SK-N-SH treated with all-trans-retinoic acid at 6 μM for 48 hours (cell line): ENCODE data around the gene ALDH3A1.

ENCODE experiments used
- ATAC-seq: fragments of 200-7000 bp; cut with Tn5 transposase; 3 replicates; pipeline ENCODE4 v1.9.1; 2020; ENCODE audit warnings: mild to moderate bottlenecking, moderate library complexity
- CSDC2 ChIP-seq: fragments of 250-450 bp; sonication (Bioruptor Pico); IDR thresholded peaks from 2 replicates; pipeline ENCODE4 v1.5.0; 2020; ENCODE audit warnings: mild to moderate bottlenecking, moderate library complexity
- ESRRG ChIP-seq: fragments of 250-450 bp; sonication (Bioruptor Pico); IDR thresholded peaks from 2 replicates; pipeline ENCODE4 v1.6.1; 2021; ENCODE audit warnings: mild to moderate bottlenecking
- PPARA ChIP-seq: fragments of 250-450 bp; sonication (Bioruptor Pico); IDR thresholded peaks from 2 replicates; pipeline ENCODE4 v1.5.0; 2020; ENCODE audit warnings: mild to moderate bottlenecking, borderline replicate concordance
- TOX ChIP-seq: fragments of 250-450 bp; sonication (Bioruptor Pico); IDR thresholded peaks from 2 replicates; pipeline ENCODE4 v1.8.0; 2021; ENCODE audit warnings: mild to moderate bottlenecking, moderate library complexity, borderline replicate concordance
- ZC3H10 ChIP-seq: fragments of 250-450 bp; sonication (Bioruptor Pico); IDR thresholded peaks from 2 replicates; pipeline ENCODE4 v1.5.1; 2021; ENCODE audit warnings: mild to moderate bottlenecking, moderate library complexity
- ZFP3 ChIP-seq: fragments of 250-450 bp; sonication (Bioruptor Pico); IDR thresholded peaks from 2 replicates; pipeline ENCODE4 v1.5.0; 2020; ENCODE audit warnings: mild to moderate bottlenecking, moderate library complexity
- ZFP30 ChIP-seq: fragments of 450-650 bp; formaldehyde crosslinking; IDR thresholded peaks from 2 replicates; pipeline ENCODE4 v1.5.0; 2022; ENCODE audit warnings: mild to moderate bottlenecking, moderate library complexity
- ZNF565 ChIP-seq: fragments of 450-650 bp; formaldehyde crosslinking; conservative IDR thresholded peaks from 2 replicates; pipeline ENCODE4 v1.5.0; 2020; ENCODE audit warnings: low read depth, mild to moderate bottlenecking, moderate library complexity
- ZNF70 ChIP-seq: fragments of 450-650 bp; formaldehyde crosslinking; IDR thresholded peaks from 2 replicates; pipeline ENCODE4 v1.5.0; 2020; ENCODE audit warnings: mild to moderate bottlenecking, moderate library complexity
- ZNF8 ChIP-seq: fragments of 450-650 bp; formaldehyde crosslinking; IDR thresholded peaks from 2 replicates; pipeline ENCODE4 v1.5.0; 2020; ENCODE audit warnings: mild to moderate bottlenecking, moderate library complexity
- TF ChIP-seq, protein P1 (sequence below): fragments of 250-450 bp; sonication (Bioruptor Pico); IDR thresholded peaks from 2 replicates; pipeline ENCODE4 v1.5.1; 2020; ENCODE audit warnings: low read depth, mild to moderate bottlenecking, moderate library complexity
- TF ChIP-seq, protein P2 (sequence below): fragments of 250-450 bp; sonication (Bioruptor Pico); IDR thresholded peaks from 2 replicates; pipeline ENCODE4 v1.8.0; 2020; ENCODE audit warnings: mild to moderate bottlenecking, moderate library complexity, borderline replicate concordance
- TF ChIP-seq, protein P3 (sequence below): fragments of 250-450 bp; sonication (Bioruptor Pico); IDR thresholded peaks from 2 replicates; pipeline ENCODE4 v1.5.1; 2021; ENCODE audit warnings: mild to moderate bottlenecking, moderate library complexity
- TF ChIP-seq, protein P4 (sequence below): fragments of 250-450 bp; sonication (Bioruptor Pico); IDR thresholded peaks from 2 replicates; pipeline ENCODE4 v1.8.0; 2021; ENCODE audit warnings: low read depth, mild to moderate bottlenecking, moderate library complexity, borderline replicate concordance

The ALDH3A1 gene

DNA sequence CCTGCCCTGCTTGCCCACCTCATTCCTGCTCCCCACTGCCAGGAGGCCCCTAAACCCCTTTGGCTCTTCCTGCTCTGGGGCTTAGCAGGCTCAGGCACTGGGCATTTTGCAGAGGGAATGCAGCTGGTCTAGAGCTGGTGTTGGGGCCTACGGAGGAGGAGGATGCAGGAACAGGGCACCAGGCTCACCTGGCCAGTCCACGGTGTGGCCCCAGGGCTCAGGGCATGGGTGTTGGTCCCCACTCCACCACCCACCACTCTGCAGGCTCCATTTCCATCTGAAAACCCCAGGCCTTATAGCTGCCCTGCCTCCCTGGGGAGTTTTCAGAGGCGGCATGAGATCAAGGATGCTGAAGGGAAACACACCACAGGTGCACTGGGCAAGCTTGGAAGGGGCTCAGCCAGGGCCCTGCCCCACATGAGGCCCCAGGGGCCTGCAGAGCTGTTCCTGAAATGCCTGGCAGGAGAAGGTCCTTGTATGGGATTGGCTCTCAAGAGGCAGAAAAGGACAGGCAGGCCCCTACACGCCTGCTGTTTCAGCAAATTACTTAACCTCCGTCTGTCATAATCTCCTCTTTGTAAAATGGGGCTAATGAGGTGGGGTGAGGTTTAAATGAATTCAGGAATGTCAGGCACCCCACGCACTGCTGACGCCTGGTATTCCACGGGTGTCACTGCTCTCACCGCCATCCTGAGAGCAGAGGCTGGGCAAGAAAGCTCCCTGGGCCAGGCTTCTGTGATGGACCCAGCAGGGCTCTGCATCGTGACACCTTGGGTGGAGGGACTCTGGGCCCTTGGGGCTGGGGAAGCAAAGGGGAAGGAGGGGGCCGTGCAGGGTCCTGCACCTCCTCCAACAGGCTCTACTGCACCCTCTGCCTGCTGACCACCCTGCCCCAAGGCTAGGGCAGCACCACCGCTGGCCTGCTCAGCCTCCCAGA is 41.0 kb downstream of the ALDH3A1 start:
- TF ChIP-seq CSDC2 (no peak), ESRRG (no peak), TOX (CRISPR knock-in tag) (no peak)
- no peak for ATAC-seq

DNA sequence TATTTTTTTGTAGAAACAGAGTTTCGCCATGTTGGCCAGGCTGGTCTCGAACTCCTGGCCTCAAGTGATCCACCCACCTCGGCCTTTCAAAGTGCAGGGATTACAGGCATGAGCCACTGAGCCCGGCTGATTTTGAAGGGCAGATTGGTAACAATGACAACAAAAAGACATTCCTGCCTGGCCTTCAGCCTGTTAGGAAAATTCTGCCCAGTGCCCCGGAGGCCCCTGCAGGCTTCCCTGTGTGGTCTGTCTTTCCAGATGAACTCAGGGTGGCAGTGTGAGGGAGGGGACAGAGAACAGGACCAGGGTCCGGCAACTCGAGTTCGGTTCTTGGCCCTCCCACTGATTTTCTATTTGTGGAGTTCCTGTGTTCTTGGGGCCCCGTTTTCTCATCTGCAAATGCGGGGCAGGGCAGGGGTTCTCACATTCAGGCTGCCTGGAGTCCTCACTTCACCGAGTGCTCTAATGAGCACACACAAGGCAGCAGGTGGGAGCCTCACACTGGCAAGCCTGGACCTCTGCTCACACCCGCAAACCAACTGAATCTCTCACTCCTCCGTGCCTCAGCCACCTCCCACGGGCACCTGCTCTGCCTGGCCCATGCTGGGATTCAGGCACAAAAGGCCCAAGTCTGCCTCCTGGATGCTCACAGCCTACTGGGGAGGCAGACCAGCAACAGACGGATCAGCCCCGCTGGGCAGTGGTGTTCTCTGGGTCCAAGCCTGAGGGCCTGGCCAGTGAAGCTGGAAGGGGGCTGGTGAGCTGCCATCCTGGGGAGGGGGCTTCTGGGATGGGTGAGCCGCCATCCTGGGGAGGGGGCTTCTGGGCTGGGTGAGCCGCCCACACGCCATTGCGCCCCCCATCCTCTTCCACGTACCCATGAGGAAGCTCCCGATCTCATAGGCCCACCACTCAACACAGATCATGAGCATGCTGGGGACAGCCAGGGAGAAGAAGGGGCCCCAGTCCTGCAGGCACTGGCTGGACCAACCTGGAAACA is 42.0 kb downstream of the ALDH3A1 start:
- TF ChIP-seq, protein P1, sequence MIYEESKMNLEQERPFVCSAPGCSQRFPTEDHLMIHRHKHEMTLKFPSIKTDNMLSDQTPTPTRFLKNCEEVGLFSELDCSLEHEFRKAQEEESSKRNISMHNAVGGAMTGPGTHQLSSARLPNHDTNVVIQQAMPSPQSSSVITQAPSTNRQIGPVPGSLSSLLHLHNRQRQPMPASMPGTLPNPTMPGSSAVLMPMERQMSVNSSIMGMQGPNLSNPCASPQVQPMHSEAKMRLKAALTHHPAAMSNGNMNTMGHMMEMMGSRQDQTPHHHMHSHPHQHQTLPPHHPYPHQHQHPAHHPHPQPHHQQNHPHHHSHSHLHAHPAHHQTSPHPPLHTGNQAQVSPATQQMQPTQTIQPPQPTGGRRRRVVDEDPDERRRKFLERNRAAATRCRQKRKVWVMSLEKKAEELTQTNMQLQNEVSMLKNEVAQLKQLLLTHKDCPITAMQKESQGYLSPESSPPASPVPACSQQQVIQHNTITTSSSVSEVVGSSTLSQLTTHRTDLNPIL = no peak
- TF ChIP-seq PPARA (no peak), ZC3H10 (CRISPR knock-in tag) (no peak), ZNF565 (CRISPR knock-in tag) (no peak), ZFP3 (CRISPR knock-in tag) (no peak), ZNF70 (CRISPR knock-in tag) (no peak), ZFP30 (CRISPR knock-in tag) (no peak), ZNF8 (CRISPR knock-in tag) (no peak), TOX (CRISPR knock-in tag) (no peak)
- TF ChIP-seq, protein P2, sequence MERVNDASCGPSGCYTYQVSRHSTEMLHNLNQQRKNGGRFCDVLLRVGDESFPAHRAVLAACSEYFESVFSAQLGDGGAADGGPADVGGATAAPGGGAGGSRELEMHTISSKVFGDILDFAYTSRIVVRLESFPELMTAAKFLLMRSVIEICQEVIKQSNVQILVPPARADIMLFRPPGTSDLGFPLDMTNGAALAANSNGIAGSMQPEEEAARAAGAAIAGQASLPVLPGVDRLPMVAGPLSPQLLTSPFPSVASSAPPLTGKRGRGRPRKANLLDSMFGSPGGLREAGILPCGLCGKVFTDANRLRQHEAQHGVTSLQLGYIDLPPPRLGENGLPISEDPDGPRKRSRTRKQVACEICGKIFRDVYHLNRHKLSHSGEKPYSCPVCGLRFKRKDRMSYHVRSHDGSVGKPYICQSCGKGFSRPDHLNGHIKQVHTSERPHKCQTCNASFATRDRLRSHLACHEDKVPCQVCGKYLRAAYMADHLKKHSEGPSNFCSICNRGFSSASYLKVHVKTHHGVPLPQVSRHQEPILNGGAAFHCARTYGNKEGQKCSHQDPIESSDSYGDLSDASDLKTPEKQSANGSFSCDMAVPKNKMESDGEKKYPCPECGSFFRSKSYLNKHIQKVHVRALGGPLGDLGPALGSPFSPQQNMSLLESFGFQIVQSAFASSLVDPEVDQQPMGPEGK (CRISPR knock-in tag) = no peak
- no peak for ATAC-seq

DNA sequence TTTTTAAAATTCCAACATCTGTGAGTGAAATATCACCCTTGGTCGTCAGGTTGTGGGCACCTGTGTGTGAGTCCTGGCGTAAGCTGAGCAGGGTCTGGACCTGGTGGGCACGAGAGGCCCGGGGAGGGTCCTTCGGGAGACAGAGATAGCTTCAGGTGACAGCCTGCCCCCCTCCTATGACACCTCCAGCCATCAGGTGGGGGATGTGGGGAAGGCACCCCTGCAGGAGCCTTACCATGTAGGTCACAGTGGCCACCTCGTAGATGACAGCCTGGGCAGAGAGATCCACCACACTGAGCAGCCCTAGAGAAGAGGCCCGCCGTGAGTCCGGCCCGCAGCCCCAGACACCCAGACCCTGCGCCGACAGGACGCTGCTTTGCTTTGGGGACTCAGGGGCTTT is 42.9 kb downstream of the ALDH3A1 start:
- no peak for ATAC-seq

DNA sequence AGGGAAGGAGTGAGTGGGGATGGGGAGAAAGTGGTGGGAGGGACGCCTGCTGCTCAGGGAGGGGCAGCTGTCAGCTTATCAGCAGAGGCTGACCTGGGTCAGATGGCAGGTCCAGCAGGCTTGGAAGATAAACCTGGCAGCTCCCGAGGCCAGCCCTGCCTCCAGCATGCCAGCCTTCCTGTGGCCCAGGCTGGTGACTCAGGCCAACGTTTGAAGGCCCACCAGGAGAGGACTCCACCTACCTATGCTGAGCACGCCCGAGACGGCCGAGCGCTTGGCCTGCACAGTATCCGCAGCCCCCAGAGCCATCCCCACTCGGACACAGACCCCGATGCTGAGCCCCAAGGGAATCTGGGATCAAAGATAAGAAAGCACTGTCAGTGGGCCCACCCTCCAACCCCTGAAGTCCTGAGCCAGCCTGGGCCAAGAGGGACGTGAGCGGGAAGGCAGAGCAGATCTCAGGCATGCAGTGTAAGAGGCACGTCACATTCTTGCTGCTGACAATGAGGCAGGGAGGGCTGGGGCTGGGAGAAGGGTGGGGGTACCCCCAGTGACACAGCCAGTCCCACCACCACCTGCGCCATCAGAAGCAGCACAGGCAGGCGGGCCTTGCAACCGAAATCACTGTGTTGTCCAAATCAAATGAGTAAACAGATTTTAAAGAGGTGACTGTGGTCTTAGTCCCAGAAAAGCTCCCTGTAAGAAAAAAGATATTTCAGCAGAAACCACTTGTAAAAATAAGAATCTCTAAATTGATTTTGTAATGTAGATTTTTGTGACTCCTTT is 44.1 kb downstream of the ALDH3A1 start:
- ATAC-seq = peak; percentile 21
- TF ChIP-seq, protein P3, sequence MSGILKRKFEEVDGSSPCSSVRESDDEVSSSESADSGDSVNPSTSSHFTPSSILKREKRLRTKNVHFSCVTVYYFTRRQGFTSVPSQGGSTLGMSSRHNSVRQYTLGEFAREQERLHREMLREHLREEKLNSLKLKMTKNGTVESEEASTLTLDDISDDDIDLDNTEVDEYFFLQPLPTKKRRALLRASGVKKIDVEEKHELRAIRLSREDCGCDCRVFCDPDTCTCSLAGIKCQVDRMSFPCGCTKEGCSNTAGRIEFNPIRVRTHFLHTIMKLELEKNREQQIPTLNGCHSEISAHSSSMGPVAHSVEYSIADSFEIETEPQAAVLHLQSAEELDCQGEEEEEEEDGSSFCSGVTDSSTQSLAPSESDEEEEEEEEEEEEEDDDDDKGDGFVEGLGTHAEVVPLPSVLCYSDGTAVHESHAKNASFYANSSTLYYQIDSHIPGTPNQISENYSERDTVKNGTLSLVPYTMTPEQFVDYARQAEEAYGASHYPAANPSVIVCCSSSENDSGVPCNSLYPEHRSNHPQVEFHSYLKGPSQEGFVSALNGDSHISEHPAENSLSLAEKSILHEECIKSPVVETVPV (CRISPR knock-in tag) = no peak
- TF ChIP-seq, protein P2 (CRISPR knock-in tag) = no peak
- TF ChIP-seq CSDC2 = no peak
- TF ChIP-seq ZNF565 (CRISPR knock-in tag) = no peak
- TF ChIP-seq, protein P4, sequence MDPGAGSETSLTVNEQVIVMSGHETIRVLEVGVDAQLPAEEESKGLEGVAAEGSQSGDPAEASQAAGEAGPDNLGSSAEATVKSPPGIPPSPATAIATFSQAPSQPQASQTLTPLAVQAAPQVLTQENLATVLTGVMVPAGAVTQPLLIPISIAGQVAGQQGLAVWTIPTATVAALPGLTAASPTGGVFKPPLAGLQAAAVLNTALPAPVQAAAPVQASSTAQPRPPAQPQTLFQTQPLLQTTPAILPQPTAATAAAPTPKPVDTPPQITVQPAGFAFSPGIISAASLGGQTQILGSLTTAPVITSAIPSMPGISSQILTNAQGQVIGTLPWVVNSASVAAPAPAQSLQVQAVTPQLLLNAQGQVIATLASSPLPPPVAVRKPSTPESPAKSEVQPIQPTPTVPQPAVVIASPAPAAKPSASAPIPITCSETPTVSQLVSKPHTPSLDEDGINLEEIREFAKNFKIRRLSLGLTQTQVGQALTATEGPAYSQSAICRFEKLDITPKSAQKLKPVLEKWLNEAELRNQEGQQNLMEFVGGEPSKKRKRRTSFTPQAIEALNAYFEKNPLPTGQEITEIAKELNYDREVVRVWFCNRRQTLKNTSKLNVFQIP = no peak

More for the DNA sequence above, 42.9 kb downstream of the ALDH3A1 start:
- TF ChIP-seq PPARA (no peak), CSDC2 (no peak)
- TF ChIP-seq, protein P4 = no peak
- TF ChIP-seq, protein P2 (CRISPR knock-in tag) = no peak
